Ishikawa (cell line): Measurements from ENCODE around the gene COPZ2.

Experiments
- CEBPB ChIP-seq: IDR thresholded peaks from 2 replicates; pipeline ENCODE4 v1.6.1; 2012
- CREB1 ChIP-seq: IDR thresholded peaks from 2 replicates; pipeline ENCODE4 v1.6.1; 2012; ENCODE audit warnings: low read depth
- EGR1 ChIP-seq: IDR thresholded peaks from 2 replicates; pipeline ENCODE4 v1.6.1; 2012
- EP300 ChIP-seq: IDR thresholded peaks from 2 replicates; pipeline ENCODE4 v1.6.1; 2012; ENCODE audit warnings: borderline replicate concordance
- FOXM1 ChIP-seq: IDR thresholded peaks from 2 replicates; pipeline ENCODE4 v1.6.1; 2012; ENCODE audit warnings: low read depth, borderline replicate concordance
- NFIC ChIP-seq: IDR thresholded peaks from 2 replicates; pipeline ENCODE4 v1.6.1; 2012
- RAD21 ChIP-seq: IDR thresholded peaks from 2 replicates; pipeline ENCODE4 v1.6.1; 2012; ENCODE audit warnings: low read depth
- TAF1 ChIP-seq: IDR thresholded peaks from 2 replicates; pipeline ENCODE4 v1.6.1; 2012; ENCODE audit warnings: low read depth, mild to moderate bottlenecking
- TCF12 ChIP-seq: IDR thresholded peaks from 2 replicates; pipeline ENCODE4 v1.6.1; 2012; ENCODE audit warnings: low read depth
- TEAD4 ChIP-seq: IDR thresholded peaks from 2 replicates; pipeline ENCODE4 v1.6.1; 2012
- YY1 ChIP-seq: IDR thresholded peaks from 2 replicates; pipeline ENCODE4 v1.6.1; 2012; ENCODE audit warnings: low read depth
- ZBTB7A ChIP-seq: IDR thresholded peaks from 2 replicates; pipeline ENCODE4 v1.6.1; 2012; ENCODE audit warnings: low read depth
- TF ChIP-seq, protein P1 (sequence below): IDR thresholded peaks from 2 replicates; pipeline ENCODE4 v1.6.1; 2012
- TF ChIP-seq, protein P2 (sequence below): IDR thresholded peaks from 2 replicates; pipeline ENCODE4 v1.6.1; 2012; ENCODE audit warnings: low read depth, mild to moderate bottlenecking
- TF ChIP-seq, protein P3 (sequence below): IDR thresholded peaks from 2 replicates; pipeline ENCODE4 v1.6.1; 2012

The COPZ2 gene

DNA sequence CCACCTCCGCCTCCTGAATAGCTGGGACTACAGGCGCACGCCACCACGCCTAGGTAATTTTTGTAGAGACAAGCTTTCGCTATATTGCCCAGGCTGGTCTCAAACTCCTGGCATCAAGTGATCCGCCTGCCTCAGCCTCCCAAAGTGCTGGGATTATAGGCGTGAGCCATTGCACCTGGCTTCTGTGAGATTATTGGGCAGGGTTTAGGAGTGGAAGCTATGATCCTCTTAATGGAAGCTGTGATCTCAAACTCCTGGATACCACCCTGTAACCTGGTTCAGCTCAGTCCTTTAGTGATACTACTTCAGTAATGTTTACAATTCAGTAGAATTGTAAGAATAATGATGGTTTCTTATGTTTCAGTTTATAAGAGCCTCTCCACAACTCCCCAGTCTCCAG is 24.7 kb upstream of the COPZ2 start:
- no peak for TF ChIP-seq NFIC
- TF ChIP-seq, protein P1, sequence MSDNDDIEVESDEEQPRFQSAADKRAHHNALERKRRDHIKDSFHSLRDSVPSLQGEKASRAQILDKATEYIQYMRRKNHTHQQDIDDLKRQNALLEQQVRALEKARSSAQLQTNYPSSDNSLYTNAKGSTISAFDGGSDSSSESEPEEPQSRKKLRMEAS = no peak
- no peak for TF ChIP-seq ZBTB7A
- no peak for TF ChIP-seq TAF1
- TF ChIP-seq, protein P2, sequence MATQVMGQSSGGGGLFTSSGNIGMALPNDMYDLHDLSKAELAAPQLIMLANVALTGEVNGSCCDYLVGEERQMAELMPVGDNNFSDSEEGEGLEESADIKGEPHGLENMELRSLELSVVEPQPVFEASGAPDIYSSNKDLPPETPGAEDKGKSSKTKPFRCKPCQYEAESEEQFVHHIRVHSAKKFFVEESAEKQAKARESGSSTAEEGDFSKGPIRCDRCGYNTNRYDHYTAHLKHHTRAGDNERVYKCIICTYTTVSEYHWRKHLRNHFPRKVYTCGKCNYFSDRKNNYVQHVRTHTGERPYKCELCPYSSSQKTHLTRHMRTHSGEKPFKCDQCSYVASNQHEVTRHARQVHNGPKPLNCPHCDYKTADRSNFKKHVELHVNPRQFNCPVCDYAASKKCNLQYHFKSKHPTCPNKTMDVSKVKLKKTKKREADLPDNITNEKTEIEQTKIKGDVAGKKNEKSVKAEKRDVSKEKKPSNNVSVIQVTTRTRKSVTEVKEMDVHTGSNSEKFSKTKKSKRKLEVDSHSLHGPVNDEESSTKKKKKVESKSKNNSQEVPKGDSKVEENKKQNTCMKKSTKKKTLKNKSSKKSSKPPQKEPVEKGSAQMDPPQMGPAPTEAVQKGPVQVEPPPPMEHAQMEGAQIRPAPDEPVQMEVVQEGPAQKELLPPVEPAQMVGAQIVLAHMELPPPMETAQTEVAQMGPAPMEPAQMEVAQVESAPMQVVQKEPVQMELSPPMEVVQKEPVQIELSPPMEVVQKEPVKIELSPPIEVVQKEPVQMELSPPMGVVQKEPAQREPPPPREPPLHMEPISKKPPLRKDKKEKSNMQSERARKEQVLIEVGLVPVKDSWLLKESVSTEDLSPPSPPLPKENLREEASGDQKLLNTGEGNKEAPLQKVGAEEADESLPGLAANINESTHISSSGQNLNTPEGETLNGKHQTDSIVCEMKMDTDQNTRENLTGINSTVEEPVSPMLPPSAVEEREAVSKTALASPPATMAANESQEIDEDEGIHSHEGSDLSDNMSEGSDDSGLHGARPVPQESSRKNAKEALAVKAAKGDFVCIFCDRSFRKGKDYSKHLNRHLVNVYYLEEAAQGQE = no peak
- TF ChIP-seq FOXM1 = no peak
- TF ChIP-seq CEBPB = no peak
- TF ChIP-seq, protein P3, sequence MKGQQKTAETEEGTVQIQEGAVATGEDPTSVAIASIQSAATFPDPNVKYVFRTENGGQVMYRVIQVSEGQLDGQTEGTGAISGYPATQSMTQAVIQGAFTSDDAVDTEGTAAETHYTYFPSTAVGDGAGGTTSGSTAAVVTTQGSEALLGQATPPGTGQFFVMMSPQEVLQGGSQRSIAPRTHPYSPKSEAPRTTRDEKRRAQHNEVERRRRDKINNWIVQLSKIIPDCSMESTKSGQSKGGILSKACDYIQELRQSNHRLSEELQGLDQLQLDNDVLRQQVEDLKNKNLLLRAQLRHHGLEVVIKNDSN = no peak
- no peak for TF ChIP-seq TCF12
- no peak for TF ChIP-seq RAD21
- TF ChIP-seq EP300 = no peak
- TF ChIP-seq YY1 = no peak
- no peak for TF ChIP-seq EGR1

DNA sequence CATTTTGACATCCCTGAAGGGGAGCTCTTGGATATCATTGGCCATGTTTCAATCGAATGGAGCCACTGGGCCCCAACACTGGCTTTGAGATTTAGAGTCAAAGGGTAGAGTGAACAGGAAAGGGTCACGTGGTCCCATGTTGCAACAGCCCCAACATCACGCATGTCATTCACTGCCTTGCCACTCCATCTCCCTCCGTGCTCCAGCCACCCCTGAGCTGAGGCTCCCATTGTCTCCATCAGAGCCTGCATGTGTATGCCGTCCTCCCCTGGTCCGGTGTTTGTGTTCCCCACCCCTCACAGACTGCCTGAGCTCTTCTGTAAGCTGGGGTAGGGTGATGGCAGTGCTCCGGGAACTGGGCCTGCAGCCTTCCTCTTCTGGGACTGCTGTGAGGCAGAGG is 22.7 kb upstream of the COPZ2 start:
- TF ChIP-seq TCF12 (no peak), EP300 (no peak)

DNA sequence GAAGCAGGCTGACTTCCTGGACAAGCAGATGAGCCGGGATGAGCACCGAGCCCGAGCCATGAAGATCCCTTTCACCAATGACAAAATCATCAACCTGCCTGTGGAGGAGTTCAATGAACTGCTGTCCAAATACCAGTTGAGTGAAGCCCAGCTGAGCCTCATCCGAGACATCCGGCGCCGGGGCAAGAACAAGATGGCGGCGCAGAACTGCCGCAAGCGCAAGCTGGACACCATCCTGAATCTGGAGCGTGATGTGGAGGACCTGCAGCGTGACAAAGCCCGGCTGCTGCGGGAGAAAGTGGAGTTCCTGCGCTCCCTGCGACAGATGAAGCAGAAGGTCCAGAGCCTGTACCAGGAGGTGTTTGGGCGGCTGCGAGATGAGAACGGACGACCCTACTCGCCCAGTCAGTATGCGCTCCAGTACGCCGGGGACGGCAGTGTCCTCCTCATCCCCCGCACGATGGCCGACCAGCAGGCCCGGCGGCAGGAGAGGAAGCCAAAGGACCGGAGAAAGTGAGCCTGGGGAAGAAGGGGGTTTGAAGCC is 21.6 kb upstream of the COPZ2 start:
- TF ChIP-seq ZBTB7A = no peak
- TF ChIP-seq TCF12 = no peak
- TF ChIP-seq, protein P3 = no peak
- TF ChIP-seq NFIC = no peak
- TF ChIP-seq, protein P1 = no peak
- TF ChIP-seq TAF1 = no peak
- no peak for TF ChIP-seq CREB1
- TF ChIP-seq TEAD4 = no peak
- TF ChIP-seq CEBPB = no peak
- TF ChIP-seq FOXM1 = no peak
- no peak for TF ChIP-seq EP300
- TF ChIP-seq, protein P2 = no peak
- no peak for TF ChIP-seq YY1

DNA sequence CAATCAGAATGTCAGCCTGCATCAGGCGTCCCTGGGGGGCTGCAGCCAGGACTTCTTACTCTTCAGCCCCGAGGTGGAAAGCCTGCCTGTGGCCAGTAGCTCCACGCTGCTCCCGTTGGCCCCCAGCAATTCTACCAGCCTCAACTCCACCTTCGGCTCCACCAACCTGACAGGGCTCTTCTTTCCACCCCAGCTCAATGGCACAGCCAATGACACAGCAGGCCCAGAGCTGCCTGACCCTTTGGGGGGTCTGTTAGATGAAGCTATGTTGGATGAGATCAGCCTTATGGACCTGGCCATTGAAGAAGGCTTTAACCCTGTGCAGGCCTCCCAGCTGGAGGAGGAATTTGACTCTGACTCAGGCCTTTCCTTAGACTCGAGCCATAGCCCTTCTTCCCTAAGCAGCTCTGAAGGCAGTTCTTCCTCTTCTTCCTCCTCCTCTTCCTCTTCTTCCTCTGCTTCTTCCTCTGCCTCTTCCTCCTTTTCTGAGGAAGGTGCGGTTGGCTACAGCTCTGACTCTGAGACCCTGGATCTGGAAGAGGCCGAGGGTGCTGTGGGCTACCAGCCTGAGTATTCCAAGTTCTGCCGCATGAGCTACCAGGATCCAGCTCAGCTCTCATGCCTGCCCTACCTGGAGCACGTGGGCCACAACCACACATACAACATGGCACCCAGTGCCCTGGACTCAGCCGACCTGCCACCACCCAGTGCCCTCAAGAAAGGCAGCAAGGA is 21.0 kb upstream of the COPZ2 start:
- no peak for TF ChIP-seq TCF12
- no peak for TF ChIP-seq TEAD4
- TF ChIP-seq, protein P1 = no peak
- TF ChIP-seq CEBPB = no peak
- TF ChIP-seq FOXM1 = no peak
- TF ChIP-seq EGR1 = no peak
- TF ChIP-seq, protein P3 = no peak
- no peak for TF ChIP-seq EP300
- TF ChIP-seq CREB1 = no peak
- TF ChIP-seq ZBTB7A = no peak
- TF ChIP-seq, protein P2 = no peak
- no peak for TF ChIP-seq TAF1
- TF ChIP-seq RAD21 = no peak
- TF ChIP-seq YY1 = no peak
- no peak for TF ChIP-seq NFIC
